IMR-90 (cell line): Measurements from ENCODE around the gene PLCL2. TPM values are rescaled to one million over a fixed set of nuclear protein-coding genes. Genes with fewer than 3 reads are reported as not detected.

Source experiments
- ATAC-seq: fragments of 200-7000 bp; cut with Tn5 transposase; 2 replicates; pipeline ENCODE4 v1.9.1; 2020; ENCODE audit warnings: low read depth, mild to moderate bottlenecking, moderate library complexity
- BruUV-seq: library from RNA; stranded (reverse); fragments of 400-500 nt; replicated peaks from 2 replicates; lab custom pipeline; 2021; lab: Mats Ljungman, UMichigan
- CTCF ChIA-PET: fragments of 300-600 bp; formaldehyde crosslinking; extraction: SDS; loops from one replicate; lab custom pipeline; 2021; ENCODE audit warnings: antibody characterized with exemption; lab: Yijun Ruan, JAX
- POLR2A ChIA-PET: fragments of 300-600 bp; sonication (Branson Sonifier 250); formaldehyde crosslinking; loops from one replicate; lab custom pipeline; 2022; ENCODE audit warnings: antibody characterized with exemption; ENCODE audit not compliant: unreplicated experiment; lab: Charles Lee
- DNase-seq: peaks from one replicate; pipeline ENCODE4 v3.0.0; 2013
- H2AFZ ChIP-seq: replicated peaks from 2 replicates; pipeline ENCODE3; 2013; ENCODE audit warnings: low read length, mild to moderate bottlenecking; ENCODE audit not compliant: poor library complexity
- H2AK5ac ChIP-seq: 2 replicates; pipeline ENCODE4 v1.6.1; 2013; ENCODE audit warnings: low read depth, low read length, inconsistent platforms
- H2AK9ac ChIP-seq: replicated peaks from 2 replicates; pipeline ENCODE3; 2013; ENCODE audit warnings: mild to moderate bottlenecking, low read depth, low read length, moderate library complexity; ENCODE audit not compliant: poor library complexity
- H2BK120ac ChIP-seq: 2 replicates; pipeline ENCODE4 v1.6.1; 2013; ENCODE audit warnings: low read depth, low read length, inconsistent platforms
- H2BK15ac ChIP-seq: 3 replicates; pipeline ENCODE4 v1.6.1; 2013; ENCODE audit warnings: low read depth, low read length, inconsistent platforms
- H2BK20ac ChIP-seq: 2 replicates; pipeline ENCODE4 v1.6.1; 2013; ENCODE audit warnings: low read depth, mild to moderate bottlenecking, inconsistent platforms, low read length, moderate library complexity
- H2BK5ac ChIP-seq: 2 replicates; pipeline ENCODE4 v1.6.1; 2013; ENCODE audit warnings: mild to moderate bottlenecking, low read depth, low read length, inconsistent platforms; ENCODE audit not compliant: poor library complexity, severe bottlenecking
- H3K14ac ChIP-seq: replicated peaks from 2 replicates; pipeline ENCODE4 v1.6.1; 2013; ENCODE audit warnings: low read depth, low read length, inconsistent platforms
- H3K18ac ChIP-seq: 2 replicates; pipeline ENCODE4 v1.6.1; 2013; ENCODE audit warnings: low read depth, low read length, control low read depth
- H3K23ac ChIP-seq: 2 replicates; pipeline ENCODE4 v1.6.1; 2013; ENCODE audit warnings: low read depth, low read length, inconsistent platforms
- H3K27ac ChIP-seq: 2 replicates; pipeline ENCODE4 v1.5.1; 2013; ENCODE audit warnings: mild to moderate bottlenecking, control low read depth, low read length; ENCODE audit not compliant: insufficient read depth
- H3K27me3 ChIP-seq: 2 replicates; pipeline ENCODE4 v1.6.1; 2013; ENCODE audit warnings: low read length; ENCODE audit not compliant: control insufficient read depth, insufficient read depth
- H3K36me3 ChIP-seq: 2 replicates; pipeline ENCODE4 v1.6.1; 2013; ENCODE audit warnings: low read length, mixed read lengths; ENCODE audit not compliant: control insufficient read depth, insufficient read depth
- H3K4ac ChIP-seq: 2 replicates; pipeline ENCODE4 v1.6.1; 2013; ENCODE audit warnings: low read depth, low read length, inconsistent platforms
- H3K4me1 ChIP-seq: 2 replicates; pipeline ENCODE4 v1.6.1; 2013; ENCODE audit warnings: low read length, mixed read lengths; ENCODE audit not compliant: control insufficient read depth, insufficient read depth
- H3K4me2 ChIP-seq: 2 replicates; pipeline ENCODE4 v1.6.1; 2013; ENCODE audit warnings: low read depth, mild to moderate bottlenecking, control low read depth, low read length, moderate library complexity
- H3K4me3 ChIP-seq: 2 replicates; pipeline ENCODE4 v1.5.1; 2013; ENCODE audit warnings: low read depth, mild to moderate bottlenecking, control low read depth, low read length, moderate library complexity; ENCODE audit not compliant: insufficient read depth
- H3K56ac ChIP-seq: 2 replicates; pipeline ENCODE4 v1.6.1; 2013; ENCODE audit warnings: low read length, inconsistent platforms; ENCODE audit not compliant: insufficient read depth; ENCODE audit errors: extremely low read depth
- H3K79me1 ChIP-seq, 2 experiments: 2 replicates each; pipeline ENCODE4 v1.6.1; 2013; ENCODE audit warnings: low read length in 2 of 2, inconsistent platforms in 1 of 2, low read depth in 1 of 2
- H3K9ac ChIP-seq: 2 replicates; pipeline ENCODE4 v1.6.1; 2013; ENCODE audit warnings: low read depth, low read length, control low read depth
- H3K9me1 ChIP-seq: 2 replicates; pipeline ENCODE4 v1.6.1; 2013; ENCODE audit warnings: low read length, inconsistent platforms; ENCODE audit not compliant: insufficient read depth
- H3K9me3 ChIP-seq: 2 replicates; pipeline ENCODE4 v1.6.1; 2013; ENCODE audit warnings: low read length; ENCODE audit not compliant: control insufficient read depth, insufficient read depth
- H4K20me1 ChIP-seq: 2 replicates; pipeline ENCODE4 v1.6.1; 2013; ENCODE audit warnings: low read length, inconsistent platforms; ENCODE audit not compliant: insufficient read depth
- H4K5ac ChIP-seq: 2 replicates; pipeline ENCODE4 v1.6.1; 2013; ENCODE audit warnings: mild to moderate bottlenecking, low read depth, low read length, control low read depth
- H4K8ac ChIP-seq, 2 experiments: 2 replicates each; pipeline ENCODE4 v1.6.1; 2013; ENCODE audit warnings: low read depth in 2 of 2, low read length in 2 of 2, control low read depth in 1 of 2, inconsistent platforms in 1 of 2
- H4K91ac ChIP-seq: 2 replicates; pipeline ENCODE4 v1.6.1; 2013; ENCODE audit warnings: low read depth, low read length, inconsistent platforms; ENCODE audit not compliant: insufficient read depth
- BHLHE40 ChIP-seq: fragments of 150-350 bp; IDR thresholded peaks from 2 replicates; pipeline ENCODE4 v1.6.1; 2016; ENCODE audit warnings: mild to moderate bottlenecking, low read depth, low read length
- MXI1 ChIP-seq: IDR thresholded peaks from 2 replicates; pipeline ENCODE4 v1.6.1; 2012; ENCODE audit warnings: low read depth, mild to moderate bottlenecking, low read length, moderate library complexity, borderline replicate concordance
- POLR2A ChIP-seq: IDR thresholded peaks from 2 replicates; pipeline ENCODE4 v1.6.1; 2012; ENCODE audit warnings: mild to moderate bottlenecking, low read depth, low read length
- WGBS, 2 experiments: methylation state at CpG; one replicate each; pipeline versions ENCODE4 v1.1.5 to v1.1.7; 2013; ENCODE audit warnings: missing lambda C conversion rate in 2 of 2; ENCODE audit not compliant: insufficient read length in 1 of 2; ENCODE audit errors: extremely low coverage in 2 of 2; 5-methylcytosine and 5-hydroxymethylcytosine counted together
- dilution Hi-C: fragments of 300-500 bp; cut with HindIII; formaldehyde crosslinking; loops from one replicate; pipeline ENCODE4 v1.14.3; 2018; ENCODE audit warnings: low sequenced_read_pairs; ENCODE audit not compliant: unreplicated experiment
- in situ Hi-C: fragments of 300-500 bp; cut with MboI; formaldehyde crosslinking; loops from 3 replicates; pipeline ENCODE4 v1.14.3; 2019; ENCODE audit warnings: low sequenced_read_pairs, inconsistent platforms, mixed read lengths
- intact Hi-C: fragments of 100-400 bp; cut with micrococcal nuclease; formaldehyde crosslinking; loops from 2 replicates; pipeline ENCODE4 v1.10.0; 2022
- polyA plus RNA-seq, 3 experiments: library from polyadenylated mRNA; depleted of rRNA; stranded (reverse); fragments of >200 nt; gene quantifications; 2 replicates each; pipeline ENCODE4 v1.2.3, GENCODE V29; 2012; ENCODE audit warnings: low replicate concordance in 1 of 3
- total RNA-seq: library from RNA; depleted of rRNA; stranded (reverse); fragments of >200 nt; gene quantifications from 2 replicates; pipeline ENCODE4 v1.2.3, GENCODE V29; 2012
- TF ChIP-seq, protein P1 (sequence below): fragments of 150-350 bp; IDR thresholded peaks from 2 replicates; pipeline ENCODE4 v1.6.1; 2017; ENCODE audit warnings: mild to moderate bottlenecking, antibody characterized with exemption, low read length, low read depth
- TF ChIP-seq, protein P2 (sequence below): fragments of 150-350 bp; IDR thresholded peaks from 2 replicates; pipeline ENCODE4 v1.6.1; 2016; ENCODE audit warnings: low read depth, mild to moderate bottlenecking, low read length, moderate library complexity, borderline replicate concordance

Gene PLCL2
- total and polyA plus RNA-seq, 2 of the 4 experiments (the other 2 are of a cell fraction), result 0.92 to 3.8 TPM

DNA sequence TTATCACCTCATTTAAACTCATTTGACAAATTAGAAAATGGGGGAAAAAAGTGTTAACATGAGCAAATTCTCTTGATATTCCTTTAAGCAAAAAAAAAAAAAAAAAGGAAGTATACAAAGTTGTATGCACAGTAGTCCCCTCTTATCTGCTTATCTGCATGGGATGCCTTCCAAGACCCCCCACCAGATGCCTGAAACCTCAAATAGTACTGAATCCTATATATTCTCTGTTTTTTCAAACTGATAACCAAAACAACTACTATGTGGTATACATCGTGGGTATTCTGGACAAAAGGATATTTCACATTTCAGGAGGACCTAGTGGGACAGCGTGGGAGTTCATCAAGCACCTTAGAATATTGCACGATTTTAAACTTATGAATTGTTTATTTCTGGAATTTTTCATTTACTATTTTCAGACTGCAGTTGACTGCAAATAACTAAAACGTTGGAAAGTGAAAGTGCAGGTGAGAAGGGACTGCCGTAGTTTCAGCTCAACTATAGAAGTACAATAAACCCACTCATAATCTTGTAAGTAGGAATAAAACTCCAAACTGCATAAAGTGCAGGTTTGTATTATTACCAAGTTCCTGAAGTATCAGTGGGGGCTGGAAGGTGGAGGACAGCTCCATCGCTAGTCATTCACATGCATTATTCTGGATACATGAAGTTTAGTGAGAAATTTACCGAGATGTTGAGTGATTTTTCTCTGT is 43.6 kb upstream of the PLCL2 start:
- H3K9me1 ChIP-seq, result no peaks in the 10 kb centered on the region
- no peak overlapping the region for H2AK5ac ChIP-seq
- H3K23ac ChIP-seq, result no peak overlapping the region
- no TSS peak for BruUV-seq
- intact Hi-C loops (no loop called here), dilution Hi-C loops (no loop called here), in situ Hi-C loops (no loop called here)
- WGBS, 2 experiments, result no CpG with 5 or more reads among the region's 7 CpGs
- no peak overlapping the region for H2BK20ac ChIP-seq
- H3K27ac ChIP-seq, result no peak overlapping the region
- H3K27me3 ChIP-seq, result peaks cover 2% of the 10 kb centered on the region
- no peak overlapping the region for H2BK120ac ChIP-seq
- no peak for DNase-seq
- no peak overlapping the region for H3K4me2 ChIP-seq
- H4K91ac ChIP-seq, result no peak overlapping the region
- no peaks in the 10 kb centered on the region for H4K20me1 ChIP-seq
- no peak overlapping the region for H4K5ac ChIP-seq
- no peaks in the 10 kb centered on the region for H3K9me3 ChIP-seq
- H3K4me3 ChIP-seq, result no peak overlapping the region
- CTCF ChIA-PET, result interaction anchor here (0.5 to 0.6 kb wide), 2 partner anchors 142 to 211 kb away, joined by 3 read pairs; no protein-coding TSS in a partner anchor
- H3K36me3 ChIP-seq, result no peaks in the 10 kb centered on the region
- H2AFZ ChIP-seq, result no peak overlapping the region
- H3K14ac ChIP-seq, result no peak overlapping the region
- H4K8ac ChIP-seq, result no peak overlapping the region
- no peak for TF ChIP-seq POLR2A
- TF ChIP-seq, protein P1, sequence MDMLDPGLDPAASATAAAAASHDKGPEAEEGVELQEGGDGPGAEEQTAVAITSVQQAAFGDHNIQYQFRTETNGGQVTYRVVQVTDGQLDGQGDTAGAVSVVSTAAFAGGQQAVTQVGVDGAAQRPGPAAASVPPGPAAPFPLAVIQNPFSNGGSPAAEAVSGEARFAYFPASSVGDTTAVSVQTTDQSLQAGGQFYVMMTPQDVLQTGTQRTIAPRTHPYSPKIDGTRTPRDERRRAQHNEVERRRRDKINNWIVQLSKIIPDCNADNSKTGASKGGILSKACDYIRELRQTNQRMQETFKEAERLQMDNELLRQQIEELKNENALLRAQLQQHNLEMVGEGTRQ, result no peak
- TF ChIP-seq, protein P2, sequence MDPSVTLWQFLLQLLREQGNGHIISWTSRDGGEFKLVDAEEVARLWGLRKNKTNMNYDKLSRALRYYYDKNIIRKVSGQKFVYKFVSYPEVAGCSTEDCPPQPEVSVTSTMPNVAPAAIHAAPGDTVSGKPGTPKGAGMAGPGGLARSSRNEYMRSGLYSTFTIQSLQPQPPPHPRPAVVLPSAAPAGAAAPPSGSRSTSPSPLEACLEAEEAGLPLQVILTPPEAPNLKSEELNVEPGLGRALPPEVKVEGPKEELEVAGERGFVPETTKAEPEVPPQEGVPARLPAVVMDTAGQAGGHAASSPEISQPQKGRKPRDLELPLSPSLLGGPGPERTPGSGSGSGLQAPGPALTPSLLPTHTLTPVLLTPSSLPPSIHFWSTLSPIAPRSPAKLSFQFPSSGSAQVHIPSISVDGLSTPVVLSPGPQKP, result no peak
- TF ChIP-seq MXI1, result no peak
- TF ChIP-seq BHLHE40, result no peak
- H3K18ac ChIP-seq, result no peak overlapping the region
- no peak overlapping the region for H3K9ac ChIP-seq
- no peak for ATAC-seq
- no peak overlapping the region for H2BK5ac ChIP-seq
- no peak overlapping the region for H3K4ac ChIP-seq
- no peaks in the 10 kb centered on the region for H3K79me1 ChIP-seq
- POLR2A ChIA-PET, result no interaction called here
- H2BK15ac ChIP-seq, result no peak overlapping the region
- H3K4me1 ChIP-seq, result no peaks in the 10 kb centered on the region
- no peak overlapping the region for H3K56ac ChIP-seq
- H2AK9ac ChIP-seq, result no peak overlapping the region
